Cerebellar cortex (tissue), 1 donor: ENCODE data around the gene TOR1AIP1.
"Not testable (repeated sequence)": the region's sequence is repeated elsewhere in the genome, so short reads cannot be mapped to it uniquely, and the experiment has no call there.

Source experiments
- DNase-seq: peaks from one replicate; pipeline ENCODE4 v3.0.0-alpha.2; 2015; ENCODE audit warnings: low spot score

Gene TOR1AIP1

DNA sequence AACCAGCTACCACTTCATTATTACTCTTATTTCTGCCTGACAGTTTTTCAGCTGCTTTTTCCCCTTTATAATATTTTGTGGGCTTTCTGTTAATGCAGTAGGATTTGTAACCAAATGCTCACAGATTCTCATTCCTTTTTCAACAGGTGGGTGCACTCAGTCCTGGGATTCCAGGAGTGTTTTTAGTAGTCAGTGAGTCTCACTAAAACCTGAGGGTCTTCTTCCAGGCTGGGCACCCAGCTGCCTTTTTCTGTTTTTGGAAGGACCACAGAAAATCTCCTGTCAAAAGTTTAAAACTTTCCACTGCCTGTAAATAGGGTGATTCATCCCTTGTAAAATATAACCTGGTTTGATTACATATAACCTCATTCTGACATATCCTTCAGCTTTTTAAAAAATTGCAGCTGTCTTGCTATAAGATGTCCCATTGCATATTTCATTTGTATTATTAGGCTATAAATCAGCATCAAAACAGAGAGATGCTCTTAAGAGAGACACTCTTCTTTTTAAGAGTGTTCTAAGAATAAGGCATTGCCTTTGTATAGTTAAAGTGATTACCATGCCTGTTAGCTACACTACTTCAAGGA, 55.7 kb downstream of the TOR1AIP1 start:
- DNase-seq: no peak

DNA sequence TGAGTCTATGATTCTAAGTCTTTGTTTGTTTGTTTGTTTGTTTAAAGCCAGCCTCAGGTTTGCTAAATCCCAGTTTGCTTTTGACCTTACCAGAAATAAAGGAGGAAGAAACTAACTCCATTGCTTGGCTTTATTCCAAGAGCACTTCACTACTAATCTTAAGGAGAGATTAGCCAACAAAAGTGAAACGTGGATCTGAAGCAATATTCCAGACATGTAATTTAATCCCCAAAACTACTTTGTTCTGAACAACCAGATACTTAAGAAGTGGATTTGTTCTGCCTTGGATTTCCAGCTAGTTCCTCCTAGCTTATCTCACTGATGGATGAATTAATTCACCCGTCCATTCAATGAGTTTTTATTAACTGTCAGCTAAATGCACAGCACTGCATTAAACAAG, 56.7 kb downstream of the TOR1AIP1 start:
- DNase-seq: no peak

DNA sequence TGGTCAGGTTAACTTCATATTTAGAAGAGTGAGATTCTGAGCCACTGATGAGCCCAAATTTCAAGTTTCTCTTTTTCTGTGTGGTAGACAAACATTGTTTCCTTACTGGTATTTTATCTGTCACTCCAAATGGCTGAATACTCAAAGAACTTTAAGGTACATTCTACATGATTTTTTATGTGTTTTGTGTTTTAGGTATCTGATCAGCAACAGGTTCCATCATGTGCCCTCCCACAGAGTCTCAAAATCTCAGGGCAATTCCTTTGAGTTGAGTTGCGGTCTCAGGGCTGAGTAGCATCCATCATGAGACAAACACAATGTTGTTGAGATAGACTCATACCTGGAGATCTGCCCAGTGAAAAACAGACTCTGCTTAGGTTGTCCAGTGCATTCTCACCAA, 57.9 kb downstream of the TOR1AIP1 start:
- DNase-seq: no peak

GRCh38 chr1:179941454-179941853, 59.4 kb downstream of the TOR1AIP1 start:
- no peak for DNase-seq

DNA sequence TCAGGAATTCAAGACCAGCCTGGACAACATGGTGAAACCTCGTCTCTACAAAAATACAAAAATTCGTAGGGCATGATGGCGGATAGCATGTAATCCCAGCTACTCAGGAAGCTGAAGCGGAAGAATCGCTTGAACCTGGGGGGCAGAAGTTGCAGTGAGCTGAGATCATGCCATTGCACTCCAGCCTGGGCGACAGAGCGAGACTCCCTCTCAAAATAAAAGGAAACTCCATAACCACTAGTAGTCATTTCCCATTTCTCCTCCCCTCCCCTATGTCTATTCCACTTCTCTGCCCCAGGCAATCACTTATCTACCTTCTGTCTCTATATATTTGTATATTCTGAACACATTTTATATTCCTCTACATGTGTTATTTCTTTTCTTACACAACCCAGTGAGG, 68.6 kb downstream of the TOR1AIP1 start:
- DNase-seq: no peak

GRCh38 chr1:179951383-179952144, 69.5 kb downstream of the TOR1AIP1 start:
- no peak for DNase-seq

- DNase-seq: no peak
Observed at GRCh38 chr1:179952186-179952585, 70.1 kb downstream of the TOR1AIP1 start.

DNA sequence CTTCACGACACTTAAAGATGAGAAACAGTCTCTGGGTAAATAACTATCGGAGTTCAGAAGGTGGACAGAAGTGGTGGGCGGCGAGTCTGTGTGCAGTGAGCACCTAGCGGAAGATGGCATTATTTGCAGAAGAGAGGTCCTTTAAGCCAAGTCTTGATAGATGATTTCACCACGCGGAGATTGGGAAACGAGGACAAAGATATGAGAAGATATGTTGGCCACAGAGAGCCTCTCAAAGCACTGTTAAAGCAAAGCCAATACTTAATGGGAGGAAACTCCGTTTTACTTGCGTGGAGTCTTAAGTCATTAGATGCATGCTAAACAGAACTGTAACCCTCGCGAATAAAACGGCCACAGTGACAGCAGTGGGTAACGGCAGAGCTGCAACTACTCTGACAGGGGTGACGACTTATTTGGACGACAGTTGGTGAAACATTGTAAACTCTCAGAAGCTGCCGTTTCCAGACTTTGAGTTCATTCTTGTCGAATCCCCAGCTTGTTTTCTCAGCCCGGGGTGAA, 71.9 kb downstream of the TOR1AIP1 start:
- no peak for DNase-seq

DNA sequence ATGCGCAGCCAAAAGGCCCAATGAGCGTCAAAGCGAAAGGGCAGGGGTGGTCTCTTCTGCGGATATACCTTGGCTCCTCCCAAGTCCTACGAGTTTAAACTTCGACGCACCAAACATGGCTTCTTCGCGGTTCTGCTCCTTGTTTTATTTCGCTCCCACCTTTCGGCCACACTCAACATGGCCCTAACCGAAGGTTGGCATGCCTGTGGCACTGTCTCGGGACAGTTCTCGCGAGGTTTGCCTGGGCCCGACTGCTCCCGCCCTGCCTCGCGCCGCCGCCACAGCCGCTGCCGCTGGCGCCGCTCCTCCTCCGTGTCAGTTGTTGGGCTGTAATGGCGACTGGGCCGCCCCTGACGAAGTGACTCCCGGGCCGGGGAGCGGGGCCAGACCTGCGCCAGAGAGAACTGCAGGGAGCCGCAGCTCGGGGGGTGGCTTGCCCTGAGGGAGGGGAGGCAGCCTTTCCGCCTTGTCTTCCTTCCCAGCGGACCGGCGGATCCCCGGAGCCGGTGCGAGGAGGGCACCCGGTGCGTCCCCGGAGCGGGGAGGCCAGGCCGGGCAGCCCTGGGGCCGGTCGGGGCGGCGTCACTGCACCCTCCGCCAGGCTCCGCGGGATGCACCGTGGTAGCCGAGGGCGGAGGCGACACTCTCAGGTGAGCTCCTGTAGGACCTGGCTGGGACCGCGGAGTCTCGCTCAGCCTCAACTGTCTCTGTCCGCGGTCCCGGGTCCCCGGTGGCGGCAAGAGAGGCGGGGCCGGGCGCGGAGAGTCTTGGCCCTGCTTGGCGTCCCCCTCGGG, 72.6 kb downstream of the TOR1AIP1 start, which contains the start of gene CEP350:
Gene CEP350 (plus strand): TSS at position 318 of the 794 bp plus-strand sequence. CDS start 31,372 bp downstream, outside the sequence.
- peak; percentile 100 for DNase-seq

GRCh38 chr1:179955287-179955680, 73.2 kb downstream of the TOR1AIP1 start:
- DNase-seq: peak; percentile 39

- no peak for DNase-seq
Observed at GRCh38 chr1:179955731-179956130, 73.6 kb downstream of the TOR1AIP1 start.

- no peak for DNase-seq
Observed at GRCh38 chr1:179958359-179958758, 76.3 kb downstream of the TOR1AIP1 start.

GRCh38 chr1:179962168-179962567, 80.1 kb downstream of the TOR1AIP1 start:
- not testable (repeated sequence) for DNase-seq

DNA sequence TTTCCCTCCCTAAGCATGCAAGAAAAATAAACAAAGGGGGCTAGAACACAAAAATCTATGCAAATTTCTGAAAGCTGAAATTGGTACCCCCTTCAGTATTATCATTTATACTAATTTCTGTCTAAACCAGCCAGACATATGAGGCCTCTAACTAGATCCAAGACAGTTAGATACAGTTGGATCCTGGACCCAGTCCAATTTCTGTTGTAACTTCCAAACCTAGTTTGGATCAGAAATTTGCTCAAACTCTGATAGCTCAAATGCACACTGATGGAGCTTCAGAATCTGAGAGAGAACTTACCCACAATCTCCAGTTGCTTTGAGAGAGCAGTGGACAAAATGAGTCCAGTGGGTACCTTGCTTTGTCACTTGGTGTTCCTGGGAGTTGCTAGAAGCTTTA, 84.5 kb downstream of the TOR1AIP1 start:
- no peak for DNase-seq

- no peak for DNase-seq
Observed at GRCh38 chr1:179968284-179968993, 86.4 kb downstream of the TOR1AIP1 start.

DNA sequence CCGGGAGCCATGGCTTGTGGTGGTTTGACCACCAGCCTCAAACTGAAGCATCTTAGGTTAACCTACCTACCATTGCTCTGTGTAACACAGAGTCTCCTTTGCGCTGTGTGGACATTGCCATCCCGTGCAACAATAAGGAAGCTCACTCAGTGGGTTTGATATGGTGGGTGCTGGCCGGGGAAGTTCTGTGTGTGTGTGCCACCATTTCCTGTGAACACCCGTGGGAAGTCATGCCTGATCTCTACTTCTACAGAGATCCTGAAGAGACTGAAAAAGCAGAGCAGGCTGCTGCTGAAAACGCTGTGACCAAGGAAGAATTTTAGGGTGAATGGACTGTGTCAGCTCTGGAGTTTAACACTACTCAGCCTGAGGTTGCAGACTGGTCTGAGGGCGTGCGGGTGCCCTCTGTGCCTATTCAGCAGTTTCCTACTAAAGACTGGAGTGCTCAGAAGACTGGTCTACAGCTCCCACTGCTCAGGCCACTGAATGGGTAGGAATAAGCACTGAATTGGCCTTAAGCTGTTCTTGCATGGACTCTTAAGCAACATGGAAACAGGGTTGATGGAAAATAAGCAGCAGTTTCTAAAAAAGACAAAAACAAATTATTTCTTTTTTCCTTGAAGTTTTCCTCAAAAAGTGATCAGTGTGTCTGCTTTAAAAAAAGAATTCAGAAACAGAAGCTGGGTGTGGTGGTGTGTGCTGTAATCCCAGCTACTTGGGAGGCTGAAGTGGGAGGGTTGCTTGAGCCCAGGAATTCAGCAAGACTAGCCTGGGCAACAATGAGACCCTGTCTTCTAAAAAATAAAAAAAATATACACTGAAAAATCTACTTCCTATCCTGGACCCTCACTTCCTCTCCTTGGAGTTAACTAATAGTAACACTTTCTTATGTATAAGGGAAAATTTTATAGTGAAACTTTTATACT, 87.2 kb downstream of the TOR1AIP1 start:
- no peak for DNase-seq
